Muscle of leg (tissue), 11 donors: Measurements from ENCODE around the gene SERPINA1. TPM values are rescaled to one million over a fixed set of nuclear protein-coding genes. Genes with fewer than 3 reads are reported as not detected.
"Not testable (repeated sequence)": the region's sequence is repeated elsewhere in the genome, so short reads cannot be mapped to it uniquely, and the experiment has no call there.

Source experiments
- DNase-seq: peaks from one replicate; pipeline ENCODE4 v3.0.0; 2013
- H3K27ac ChIP-seq: one replicate; pipeline ENCODE4 v1.5.1; 2013; ENCODE audit warnings: mild to moderate bottlenecking, low read length, control low read depth
- H3K27me3 ChIP-seq: one replicate; pipeline ENCODE4 v1.6.1; 2013; ENCODE audit warnings: low read length; ENCODE audit not compliant: control insufficient read depth, insufficient read depth
- H3K36me3 ChIP-seq: one replicate; pipeline ENCODE4 v1.6.1; 2013; ENCODE audit warnings: low read length; ENCODE audit not compliant: control insufficient read depth, insufficient read depth
- H3K4me1 ChIP-seq: one replicate; pipeline ENCODE4 v1.6.1; 2013; ENCODE audit warnings: low read length; ENCODE audit not compliant: control insufficient read depth, insufficient read depth
- H3K4me3 ChIP-seq: one replicate; pipeline ENCODE4 v1.5.1; 2013; ENCODE audit warnings: low read length, control low read depth
- H3K9me3 ChIP-seq: replicated peaks from 2 replicates; pipeline ENCODE4 v1.6.1; 2013; ENCODE audit warnings: low read depth, low read length; ENCODE audit not compliant: control insufficient read depth
- WGBS: methylation state at CpG from one replicate; pipeline ENCODE4 v1.1.5; 2013; ENCODE audit warnings: missing lambda C conversion rate; ENCODE audit not compliant: insufficient coverage; 5-methylcytosine and 5-hydroxymethylcytosine counted together
- polyA plus RNA-seq, 8 donors: library from polyadenylated mRNA; unstranded; fragments of 120-200 nt; gene quantifications; one replicate each; pipeline versions ENCODE4 v1.2.1 to v1.2.3, GENCODE V29; 2013; ENCODE audit warnings: inconsistent platforms in 1 of 8, low replicate concordance in 1 of 8; ENCODE audit not compliant: insufficient read length in 8 of 8, insufficient read depth in 1 of 8
- total RNA-seq: library from RNA; stranded (reverse); fragments of 120-200 nt; gene quantifications from one replicate; pipeline ENCODE4 v1.2.4, GENCODE V29; 2013

Gene SERPINA1
- total and polyA plus RNA-seq, 9 donors = 1.1 to 95.5 (median 2.0) TPM

GRCh38 chr14:94362614-94363133 lies 25.7 kb downstream of the SERPINA1 start:
- Histone ChIP-seq H3K27me3 (no peaks in the 10 kb centered on the region), H3K9me3 (no peaks in the 10 kb centered on the region), H3K4me1 (no peaks in the 10 kb centered on the region), H3K4me3 (no peak overlapping the region), H3K36me3 (no peaks in the 10 kb centered on the region), H3K27ac (no peak overlapping the region)
- WGBS = 68% methylated on average over 8 of the region's 8 CpGs
- no peak for DNase-seq

- no peak for DNase-seq
- H3K9me3 ChIP-seq = no peaks in the 10 kb centered on the region
- no peak overlapping the region for H3K27ac ChIP-seq
- H3K4me3 ChIP-seq = no peak overlapping the region
- no peaks in the 10 kb centered on the region for H3K4me1 ChIP-seq
- no CpG with 5 or more reads among the region's 7 CpGs for WGBS
- H3K27me3 ChIP-seq = no peaks in the 10 kb centered on the region
- no peaks in the 10 kb centered on the region for H3K36me3 ChIP-seq
Observed at GRCh38 chr14:94361682-94362081, 26.7 kb downstream of the SERPINA1 start.

- H3K9me3 ChIP-seq = no peaks in the 10 kb centered on the region
- no peaks in the 10 kb centered on the region for H3K36me3 ChIP-seq
- peaks cover 3% of the 10 kb centered on the region for H3K27me3 ChIP-seq
- no peak overlapping the region for H3K4me3 ChIP-seq
- H3K4me1 ChIP-seq = no peaks in the 10 kb centered on the region
- no peak overlapping the region for H3K27ac ChIP-seq
- 60% methylated on average over 2 of the region's 7 CpGs for WGBS
- no peak for DNase-seq
Observed at GRCh38 chr14:94360945-94361565, 27.3 kb downstream of the SERPINA1 start.

GRCh38 chr14:94357166-94357565 lies 31.2 kb downstream of the SERPINA1 start:
- WGBS = no CpG with 5 or more reads among the region's 1 CpG
- Histone ChIP-seq H3K36me3 (no peaks in the 10 kb centered on the region), H3K9me3 (no peaks in the 10 kb centered on the region), H3K27me3 (peaks cover 8% of the 10 kb centered on the region), H3K4me3 (no peak overlapping the region), H3K27ac (no peak overlapping the region), H3K4me1 (no peaks in the 10 kb centered on the region)
- no peak for DNase-seq

GRCh38 chr14:94356379-94357056 lies 31.9 kb downstream of the SERPINA1 start:
- H3K9me3 ChIP-seq = no peaks in the 10 kb centered on the region
- H3K27ac ChIP-seq = no peak overlapping the region
- no peak overlapping the region for H3K4me3 ChIP-seq
- 85% methylated on average over 3 of the region's 5 CpGs for WGBS
- no peaks in the 10 kb centered on the region for H3K4me1 ChIP-seq
- no peaks in the 10 kb centered on the region for H3K36me3 ChIP-seq
- no peak for DNase-seq
- H3K27me3 ChIP-seq = peaks cover 8% of the 10 kb centered on the region

- DNase-seq = peak; percentile 27
- Histone ChIP-seq H3K4me3 (no peak overlapping the region), H3K9me3 (no peaks in the 10 kb centered on the region), H3K27me3 (peaks cover 8% of the 10 kb centered on the region), H3K4me1 (no peaks in the 10 kb centered on the region), H3K27ac (no peak overlapping the region), H3K36me3 (no peaks in the 10 kb centered on the region)
- WGBS = no CpG with 5 or more reads among the region's 15 CpGs
Observed at GRCh38 chr14:94355191-94355794, 33.1 kb downstream of the SERPINA1 start.

- Histone ChIP-seq H3K27me3 (peaks cover 8% of the 10 kb centered on the region), H3K4me3 (no peak overlapping the region)
- no CpG with 5 or more reads among the region's 3 CpGs for WGBS
Observed at GRCh38 chr14:94354638-94355185, 33.7 kb downstream of the SERPINA1 start.

GRCh38 chr14:94354190-94354589 lies 34.2 kb downstream of the SERPINA1 start:
- not testable (repeated sequence) for H3K27ac ChIP-seq, DNase-seq, H3K4me3 ChIP-seq, H3K4me1 ChIP-seq, H3K9me3 ChIP-seq, H3K27me3 ChIP-seq, H3K36me3 ChIP-seq
- WGBS = 100% methylated on average over 1 of the region's 8 CpGs

More at GRCh38 chr14:94354638-94355185, 33.7 kb downstream of the SERPINA1 start:
- Histone ChIP-seq H3K9me3 (no peaks in the 10 kb centered on the region), H3K4me1 (no peaks in the 10 kb centered on the region), H3K27ac (no peak overlapping the region), H3K36me3 (no peaks in the 10 kb centered on the region)
- no peak for DNase-seq

GRCh38 chr14:94349276-94349675 lies 39.1 kb downstream of the SERPINA1 start:
- Histone ChIP-seq H3K27ac (no peak overlapping the region), H3K4me3 (no peak overlapping the region), H3K27me3 (peaks cover 12% of the 10 kb centered on the region), H3K4me1 (no peaks in the 10 kb centered on the region), H3K9me3 (no peaks in the 10 kb centered on the region), H3K36me3 (no peaks in the 10 kb centered on the region)
- WGBS = 72% methylated on average over 7 of the region's 7 CpGs
- no peak for DNase-seq

- Histone ChIP-seq H3K27ac (no peak overlapping the region), H3K4me1 (no peaks in the 10 kb centered on the region), H3K9me3 (no peaks in the 10 kb centered on the region), H3K4me3 (no peak overlapping the region), H3K36me3 (no peaks in the 10 kb centered on the region), H3K27me3 (peaks cover 12% of the 10 kb centered on the region)
- no peak for DNase-seq
Observed at GRCh38 chr14:94348836-94349235, 39.6 kb downstream of the SERPINA1 start.
